HFFc6 (cell line): ENCODE results near the gene SLC23A3. TPM values are rescaled to one million over a fixed set of nuclear protein-coding genes. Genes with fewer than 3 reads are reported as not detected.

Experiments used
- DNase-seq: peaks from one replicate; pipeline ENCODE4 v3.0.0-alpha.2; 2018
- H3K27ac Mint-ChIP-seq: 2 replicates; pipeline ENCODE4 v1.8.0; 2020; ENCODE audit warnings: mild to moderate bottlenecking, mixed read lengths
- H3K27me3 Mint-ChIP-seq: 2 replicates; pipeline ENCODE4 v1.8.0; 2021; ENCODE audit warnings: mild to moderate bottlenecking, moderate library complexity, mixed read lengths; ENCODE audit not compliant: insufficient read depth
- H3K36me3 Mint-ChIP-seq: 2 replicates; pipeline ENCODE4 v1.8.0; 2021; ENCODE audit warnings: low read depth, mixed read lengths
- H3K4me1 Mint-ChIP-seq: 2 replicates; pipeline ENCODE4 v1.8.0; 2020; ENCODE audit warnings: low read depth, mixed read lengths
- H3K4me3 Mint-ChIP-seq: 2 replicates; pipeline ENCODE4 v1.8.0; 2020; ENCODE audit warnings: mild to moderate bottlenecking, moderate library complexity, mixed read lengths
- H3K9me3 Mint-ChIP-seq: 2 replicates; pipeline ENCODE4 v1.8.0; 2020; ENCODE audit warnings: mild to moderate bottlenecking, mixed read lengths
- CTCF ChIP-seq: fragments of 200-600 bp; sonication (generic); IDR thresholded peaks from 2 replicates; pipeline ENCODE4 v1.5.0; 2021; ENCODE audit warnings: antibody characterized with exemption, mild to moderate bottlenecking
- long read RNA-seq: library from polyadenylated mRNA; unstranded; transcript quantifications from one replicate; pipeline ENCODE4 v2.0.0, GENCODE V29; 2019
- total RNA-seq, 6 experiments: library from RNA; stranded (reverse); fragmentation: NEBNext Ultra II Directional; extraction: Animal tissue kit (Norgen Biotek cat#: 25700); gene quantifications; 2 replicates in 1 of 6; 3 replicates in 5 of 6; pipeline ENCODE4 v1.2.3, GENCODE V29; 2021

SLC23A3 gene
- total RNA-seq = 1 to 10 TPM in 2 of 6 experiments, under 1 TPM in 4; 0.36 to 1.5 (median 0.88) TPM
- long read RNA-seq = 0 reads

- Mint-ChIP-seq H3K4me1 (peaks cover 22% of the 10 kb centered on the region), H3K36me3 (peaks cover 20% of the 10 kb centered on the region), H3K27me3 (no peaks in the 10 kb centered on the region; the same call in 1 of the 2 replicates), H3K9me3 (no peaks in the 10 kb centered on the region), H3K4me3 (no peak within 1 kb of the TSS), H3K27ac (no peak within 1 kb of the TSS)
- no peak for TF ChIP-seq CTCF
- no peak for DNase-seq
These were observed at the start of gene SLC23A3 for GRCh38 chr2:219169930-219170654. Gene SLC23A3 (minus strand): TSS chr2:219170029. CDS start chr2:219169984, 45 bp downstream.

- Mint-ChIP-seq H3K27ac (peak within 1 kb of the TSS; percentile 90), H3K36me3 (peaks cover 7% of the 10 kb centered on the region), H3K4me1 (peaks cover 24% of the 10 kb centered on the region), H3K27me3 (no peaks in the 10 kb centered on the region; the same call in none of the 2 replicates), H3K4me3 (peak within 1 kb of the TSS; percentile 87), H3K9me3 (no peaks in the 10 kb centered on the region)
- DNase-seq = peak; percentile 86
- no peak for TF ChIP-seq CTCF
These were observed 49.2 kb upstream of the SLC23A3 start, which contains the start of gene ABCB6 for GRCh38 chr2:219218732-219219701. Gene ABCB6 (minus strand): TSS chr2:219218958. CDS start chr2:219218673, 285 bp downstream.

- peak overlapping the region; percentile 90 for H3K27ac Mint-ChIP-seq
- H3K27me3 Mint-ChIP-seq = no peaks in the 10 kb centered on the region; the same call in none of the 2 replicates
- no peaks in the 10 kb centered on the region for H3K9me3 Mint-ChIP-seq
- H3K36me3 Mint-ChIP-seq = peaks cover 6% of the 10 kb centered on the region
- H3K4me3 Mint-ChIP-seq = peak overlapping the region; percentile 87
- H3K4me1 Mint-ChIP-seq = peaks cover 24% of the 10 kb centered on the region
- TF ChIP-seq CTCF = peak; percentile 5; the same call in 1 of the 2 replicates
- DNase-seq = peak; percentile 85
These were observed 48.4 kb upstream of the SLC23A3 start for GRCh38 chr2:219218217-219218731.

- no peak for DNase-seq
- H3K27me3 Mint-ChIP-seq = no peaks in the 10 kb centered on the region; the same call in none of the 2 replicates
- TF ChIP-seq CTCF = no peak
- peaks cover 10% of the 10 kb centered on the region for H3K36me3 Mint-ChIP-seq
- H3K4me1 Mint-ChIP-seq = peaks cover 24% of the 10 kb centered on the region
- peak overlapping the region; percentile 43; the same call in 1 of the 2 replicates for H3K27ac Mint-ChIP-seq
- H3K9me3 Mint-ChIP-seq = no peaks in the 10 kb centered on the region
- peak overlapping the region; percentile 31; the same call in 1 of the 2 replicates for H3K4me3 Mint-ChIP-seq
These were observed 46.7 kb upstream of the SLC23A3 start for GRCh38 chr2:219216535-219216915.

- no peak overlapping the region for H3K4me3 Mint-ChIP-seq
- H3K4me1 Mint-ChIP-seq = peaks cover 24% of the 10 kb centered on the region
- H3K27me3 Mint-ChIP-seq = peaks cover 1% of the 10 kb centered on the region
- DNase-seq = no peak
- H3K27ac Mint-ChIP-seq = no peak overlapping the region
- no peaks in the 10 kb centered on the region for H3K9me3 Mint-ChIP-seq
- H3K36me3 Mint-ChIP-seq = peaks cover 15% of the 10 kb centered on the region
- no peak for TF ChIP-seq CTCF
These were observed 46.2 kb upstream of the SLC23A3 start for GRCh38 chr2:219215871-219216534.
